H1 (cell line): Measurements from ENCODE around the gene COL26A1. TPM values are rescaled to one million over a fixed set of nuclear protein-coding genes. Genes with fewer than 3 reads are reported as not detected.

ENCODE experiments used
- CTCF ChIA-PET: fragments of 300-600 bp; sonication (Branson Sonifier 250); formaldehyde crosslinking; loops from one replicate; lab custom pipeline; 2021; ENCODE audit not compliant: partially characterized antibody; lab: Charles Lee
- POLR2A ChIA-PET: fragments of 300-600 bp; sonication (Branson Sonifier 250); formaldehyde crosslinking; loops from one replicate; lab custom pipeline; 2021; ENCODE audit warnings: inconsistent platforms; ENCODE audit not compliant: partially characterized antibody; lab: Charles Lee
- DNase-seq, 2 experiments: peaks; one replicate each; pipeline versions ENCODE4 v3.0.0 to v3.0.0-alpha.2; 2010 to 2022; ENCODE audit warnings: low spot score in 2 of 2, low read depth in 1 of 2, mixed read lengths in 1 of 2
- FAIRE-seq: peaks from 2 replicates; lab custom pipeline; 2011; peaks lifted over from hg19 to GRCh38; lab: Jason Lieb, UNC
- H2AFZ ChIP-seq: 2 replicates; pipeline ENCODE4 v1.8.1; 2012; ENCODE audit warnings: low read length, inconsistent platforms
- H2AK5ac ChIP-seq: 2 replicates; pipeline ENCODE4 v1.6.1; 2013; ENCODE audit warnings: low read depth, low read length
- H2BK120ac ChIP-seq: replicated peaks from 2 replicates; pipeline ENCODE3; 2013; ENCODE audit warnings: low read depth, low read length, inconsistent platforms
- H2BK12ac ChIP-seq: 2 replicates; pipeline ENCODE4 v1.6.1; 2013; ENCODE audit warnings: low read depth, low read length
- H2BK15ac ChIP-seq: 2 replicates; pipeline ENCODE4 v1.6.1; 2013; ENCODE audit warnings: low read length
- H2BK20ac ChIP-seq: 2 replicates; pipeline ENCODE4 v1.6.1; 2013; ENCODE audit warnings: low read length
- H2BK5ac ChIP-seq: 2 replicates; pipeline ENCODE4 v1.6.1; 2013; ENCODE audit warnings: low read depth, low read length
- H3K14ac ChIP-seq: 2 replicates; pipeline ENCODE4 v1.6.1; 2013; ENCODE audit warnings: inconsistent platforms; ENCODE audit not compliant: insufficient read length
- H3K18ac ChIP-seq: 2 replicates; pipeline ENCODE4 v1.6.1; 2013; ENCODE audit warnings: low read length; ENCODE audit errors: extremely low read depth
- H3K23ac ChIP-seq: 2 replicates; pipeline ENCODE4 v1.6.1; 2013; ENCODE audit warnings: inconsistent platforms; ENCODE audit not compliant: insufficient read length
- H3K23me2 ChIP-seq: 2 replicates; pipeline ENCODE4 v1.6.1; 2013; ENCODE audit warnings: low read depth, low read length
- H3K27ac ChIP-seq: 2 replicates; pipeline ENCODE4 v1.6.1; 2011; ENCODE audit warnings: low read depth, low read length, inconsistent platforms
- H3K27me3 ChIP-seq, 4 experiments: replicated peaks in 1 of 4; 1 replicate in 1 of 4; 2 replicates in 3 of 4; pipeline versions ENCODE4 v1.6.1 to v1.8.1; 2011 to 2013; ENCODE audit warnings: low read length in 3 of 4, mild to moderate bottlenecking in 3 of 4, inconsistent platforms in 2 of 4, mixed read lengths in 2 of 4, moderate library complexity in 1 of 4; ENCODE audit not compliant: control insufficient read depth in 3 of 4, insufficient read depth in 3 of 4; ENCODE audit errors: extremely low read depth in 1 of 4
- H3K36me3 ChIP-seq, 4 experiments: 2 replicates each; pipeline versions ENCODE4 v1.6.1 to v1.8.1; 2011 to 2013; ENCODE audit warnings: mild to moderate bottlenecking in 4 of 4, low read length in 3 of 4, moderate library complexity in 2 of 4, control low read depth in 1 of 4, inconsistent platforms in 1 of 4; ENCODE audit not compliant: insufficient read depth in 4 of 4, control insufficient read depth in 2 of 4
- H3K4ac ChIP-seq: replicated peaks from 2 replicates; pipeline ENCODE3; 2013; ENCODE audit warnings: low read length, low read depth, mixed read lengths, inconsistent platforms; ENCODE audit not compliant: insufficient read length
- H3K4me1 ChIP-seq, 4 experiments: replicated peaks in 1 of 4; 1 replicate in 1 of 4; 2 replicates in 3 of 4; pipeline versions ENCODE4 v1.6.1 to v1.8.1; 2011 to 2013; ENCODE audit warnings: low read length in 3 of 4, inconsistent platforms in 2 of 4, mixed read lengths in 1 of 4; ENCODE audit not compliant: insufficient read depth in 4 of 4, control insufficient read depth in 3 of 4
- H3K4me2 ChIP-seq, 2 experiments: 2 replicates each; pipeline versions ENCODE4 v1.6.1 to v1.8.1; 2011 to 2013; ENCODE audit warnings: low read depth in 2 of 2, low read length in 2 of 2, control low read depth in 1 of 2, inconsistent platforms in 1 of 2, mild to moderate bottlenecking in 1 of 2; ENCODE audit not compliant: insufficient read depth in 1 of 2
- H3K4me3 ChIP-seq, 4 experiments: fragments of 200-600, 300-600 bp in 1 of 4; sonication (generic), shearing (Covaris generic), sonication (Bioruptor Twin) in 1 of 4; 2 replicates each; pipeline versions ENCODE4 v1.5.1 to v1.8.1; 2011 to 2016; ENCODE audit warnings: low read length in 4 of 4, low read depth in 3 of 4, control low read depth in 2 of 4, inconsistent platforms in 2 of 4, mild to moderate bottlenecking in 2 of 4, mixed read lengths in 1 of 4, moderate library complexity in 1 of 4; ENCODE audit not compliant: insufficient read depth in 2 of 4; ENCODE audit errors: extremely low read depth in 1 of 4
- H3K56ac ChIP-seq: replicated peaks from 2 replicates; pipeline ENCODE3; 2013; ENCODE audit warnings: low read depth, mild to moderate bottlenecking, mixed read lengths, low read length, inconsistent platforms; ENCODE audit not compliant: insufficient read length
- H3K79me1 ChIP-seq: 2 replicates; pipeline ENCODE4 v1.6.1; 2013; ENCODE audit warnings: low read depth, low read length, control low read depth
- H3K79me2 ChIP-seq, 2 experiments: 2 replicates each; pipeline versions ENCODE4 v1.6.1 to v1.8.1; 2012 to 2013; ENCODE audit warnings: low read length in 2 of 2, mild to moderate bottlenecking in 2 of 2, inconsistent platforms in 1 of 2; ENCODE audit not compliant: insufficient read depth in 2 of 2, control insufficient read depth in 1 of 2
- H3K9ac ChIP-seq, 4 experiments: replicated peaks in 1 of 4; 1 replicate in 1 of 4; 2 replicates in 3 of 4; pipeline versions ENCODE4 v1.6.1 to v1.8.1; 2011 to 2013; ENCODE audit warnings: low read depth in 3 of 4, low read length in 3 of 4, control low read depth in 2 of 4, mild to moderate bottlenecking in 2 of 4, moderate library complexity in 2 of 4, inconsistent platforms in 1 of 4; ENCODE audit errors: extremely low read depth in 1 of 4
- H3K9me3 ChIP-seq, 2 experiments: 2 replicates each; pipeline versions ENCODE4 v1.6.1 to v1.8.1; 2012 to 2013; ENCODE audit warnings: mild to moderate bottlenecking in 2 of 2, moderate library complexity in 2 of 2, control low read depth in 1 of 2, inconsistent platforms in 1 of 2, low read depth in 1 of 2, low read length in 1 of 2, mixed read lengths in 1 of 2; ENCODE audit not compliant: insufficient read depth in 2 of 2
- H4K20me1 ChIP-seq, 2 experiments: replicated peaks in 1 of 2; 2 replicates each; pipeline versions ENCODE3 to v1.8.1; 2011 to 2013; ENCODE audit warnings: inconsistent platforms in 2 of 2, low read length in 2 of 2, mild to moderate bottlenecking in 1 of 2; ENCODE audit not compliant: insufficient read depth in 2 of 2, control insufficient read depth in 1 of 2
- H4K5ac ChIP-seq: 2 replicates; pipeline ENCODE4 v1.6.1; 2013; ENCODE audit warnings: low read length, low read depth, mixed read lengths, inconsistent platforms; ENCODE audit not compliant: insufficient read length
- H4K8ac ChIP-seq: 2 replicates; pipeline ENCODE4 v1.8.0; 2013; ENCODE audit warnings: mild to moderate bottlenecking, moderate library complexity, low read length, inconsistent platforms; ENCODE audit not compliant: insufficient read depth; ENCODE audit errors: extremely low read depth
- H4K91ac ChIP-seq: replicated peaks from 2 replicates; pipeline ENCODE3; 2013; ENCODE audit warnings: low read length, mixed read lengths, inconsistent platforms; ENCODE audit not compliant: insufficient read length
- CBX8 ChIP-seq: fragments of 300-800, 300-1000 bp; sonication (generic); IDR thresholded peaks from 2 replicates; pipeline ENCODE4 v1.7.1; 2016; ENCODE audit warnings: low read depth, low read length, borderline replicate concordance
- CREB1 ChIP-seq: IDR thresholded peaks from 2 replicates; pipeline ENCODE4 v1.6.1; 2012; ENCODE audit warnings: inconsistent platforms
- EP300 ChIP-seq, 2 experiments: IDR thresholded peaks; 1 replicate in 1 of 2; 2 replicates in 1 of 2; pipeline ENCODE4 v1.6.1; 2011 to 2012; ENCODE audit warnings: low read depth in 2 of 2, low read length in 2 of 2, mild to moderate bottlenecking in 2 of 2, borderline replicate concordance in 1 of 2, inconsistent platforms in 1 of 2, moderate library complexity in 1 of 2
- FOSL1 ChIP-seq: IDR thresholded peaks from 2 replicates; pipeline ENCODE4 v1.6.1; 2011; ENCODE audit warnings: mild to moderate bottlenecking, low read depth, low read length, moderate library complexity; ENCODE audit not compliant: insufficient read depth
- KDM4A ChIP-seq: IDR thresholded peaks from one replicate; pipeline ENCODE4 v1.7.1; 2012; ENCODE audit warnings: low read depth, mild to moderate bottlenecking, moderate library complexity, low read length, inconsistent platforms; ENCODE audit not compliant: severe bottlenecking
- POU5F1 ChIP-seq: IDR thresholded peaks from 2 replicates; pipeline ENCODE4 v1.6.1; 2011; ENCODE audit warnings: low read depth, mild to moderate bottlenecking, low read length, moderate library complexity
- RAD21 ChIP-seq, 2 experiments: IDR thresholded peaks in 1 of 2; conservative IDR thresholded peaks in 1 of 2; 2 replicates each; pipeline ENCODE4 v1.6.1; 2011; ENCODE audit warnings: low read depth in 2 of 2, low read length in 2 of 2, improper control_type of control experiment in 1 of 2, inconsistent platforms in 1 of 2, mild to moderate bottlenecking in 1 of 2, moderate library complexity in 1 of 2
- RBBP5 ChIP-seq: IDR thresholded peaks from 2 replicates; pipeline ENCODE4 v1.7.1; 2012; ENCODE audit warnings: low read depth, mild to moderate bottlenecking, inconsistent platforms, low read length, moderate library complexity, borderline replicate concordance
- SIX5 ChIP-seq: IDR thresholded peaks from 2 replicates; pipeline ENCODE4 v1.6.1; 2011; ENCODE audit warnings: mild to moderate bottlenecking, low read depth, low read length
- SP1 ChIP-seq: IDR thresholded peaks from 2 replicates; pipeline ENCODE4 v1.6.1; 2011; ENCODE audit warnings: low read depth, low read length
- SRF ChIP-seq: IDR thresholded peaks from 2 replicates; pipeline ENCODE4 v1.6.1; 2011; ENCODE audit warnings: mild to moderate bottlenecking, low read depth, low read length, moderate library complexity
- SUZ12 ChIP-seq: fragments of 200-600 bp; sonication (generic); IDR thresholded peaks from 2 replicates; pipeline ENCODE4 v1.6.1; 2012; ENCODE audit warnings: mild to moderate bottlenecking, inconsistent platforms, low read length, moderate library complexity, mixed read lengths
- TAF7 ChIP-seq: optimal IDR thresholded peaks from 2 replicates; pipeline ENCODE3; 2011; ENCODE audit warnings: low read depth, mild to moderate bottlenecking, inconsistent platforms, low read length, moderate library complexity, borderline replicate concordance
- ZNF274 ChIP-seq: IDR thresholded peaks from 2 replicates; pipeline ENCODE4 v1.7.0; 2012; ENCODE audit warnings: low read length, borderline replicate concordance; ENCODE audit errors: extremely low read depth
- WGBS, 2 experiments: shearing (Covaris generic) in 1 of 2; methylation state at CpG; one replicate each; pipeline versions ENCODE4 v1.1.6 to v1.1.7; 2013 to 2015; ENCODE audit warnings: low lambda C conversion rate in 2 of 2, mixed read lengths in 2 of 2, inconsistent platforms in 1 of 2, low coverage in 1 of 2, missing lambda C conversion rate in 1 of 2; ENCODE audit not compliant: insufficient replicate concordance in 2 of 2, insufficient coverage in 1 of 2, insufficient read length in 1 of 2; ENCODE audit errors: extremely low coverage in 1 of 2, missing lambda C conversion rate in 1 of 2; 5-methylcytosine and 5-hydroxymethylcytosine counted together
- polyA plus RNA-seq, 7 experiments: library from polyadenylated mRNA; depleted of rRNA in 3 of 7; stranded (reverse) in 5 of 7; unstranded in 2 of 7; fragments of >200 nt in 5 of 7; fragments of 200-250 nt in 2 of 7; gene quantifications; 1 replicate in 5 of 7; 2 replicates in 1 of 7; 4 replicates in 1 of 7; pipeline versions ENCODE4 v1.2.1 to v1.2.3, GENCODE V29; 2011 to 2013; ENCODE audit warnings: missing spikeins in 2 of 7, mixed read lengths in 2 of 7
- total RNA-seq: library from RNA; stranded (reverse); fragmentation: NEBNext Ultra II Directional; extraction: Animal tissue kit (Norgen Biotek cat#: 25700); gene quantifications from 2 replicates; pipeline ENCODE4 v1.2.1, GENCODE V29; 2021

Gene COL26A1
- total and polyA plus RNA-seq, 2 of the 8 experiments (the other 6 are each of a cell fraction or from before 2014, with no cell fraction given), result 51.1 to 68.8 TPM

DNA sequence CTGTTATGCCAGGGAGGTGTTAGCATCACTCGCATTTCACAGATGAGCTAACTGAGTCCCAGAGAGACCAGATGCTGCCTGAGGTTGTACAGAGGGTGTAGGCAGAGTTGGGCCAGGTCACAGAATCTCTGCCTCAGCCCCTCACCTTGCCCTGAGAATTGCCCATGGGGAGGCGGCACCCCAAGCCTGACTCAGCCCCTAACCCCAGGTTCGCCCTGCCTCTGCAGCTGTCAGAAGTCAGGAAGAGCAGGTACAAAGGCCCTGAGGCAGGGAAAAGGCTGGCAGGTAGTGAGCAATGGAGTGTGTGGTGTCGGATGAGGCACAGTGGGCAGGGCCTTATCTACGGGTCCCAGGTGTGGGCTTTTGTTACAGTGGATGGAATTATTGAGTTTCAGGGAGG is 187.1 kb downstream of the COL26A1 start:
- DNase-seq, result no peak
- Histone ChIP-seq H2BK120ac (no peak overlapping the region), H2AK5ac (no peak overlapping the region), H3K23me2 (no peaks in the 10 kb centered on the region), H2BK5ac (no peak overlapping the region), H3K27ac (no peak overlapping the region), H3K9me3 (no peaks in the 10 kb centered on the region), H4K5ac (no peak overlapping the region), H3K79me2 (no peaks in the 10 kb centered on the region), H3K4ac (no peak overlapping the region), H3K27me3 (no peaks in the 10 kb centered on the region), H3K4me3 (no peak overlapping the region), H3K79me1 (no peaks in the 10 kb centered on the region), H2AFZ (no peak overlapping the region), H4K20me1 (peaks cover 0 to 6% of the 10 kb centered on the region in 2 experiments), H3K18ac (no peak overlapping the region), H3K36me3 (peaks cover 0 to 12% (median 2%) of the 10 kb centered on the region in 4 experiments; a peak in 5 of 8 replicates), H2BK12ac (no peak overlapping the region), H2BK15ac (no peak overlapping the region), H4K8ac (no peak overlapping the region), H3K56ac (no peak overlapping the region), H3K14ac (no peak overlapping the region), H3K23ac (no peak overlapping the region), H4K91ac (no peak overlapping the region), H3K9ac (no peak overlapping the region), H3K4me2 (no peak overlapping the region), H2BK20ac (no peak overlapping the region), H3K4me1 (no peaks in the 10 kb centered on the region)
- 85% methylated on average over 5 of the region's 5 CpGs; no CpG with 5 or more reads in 1 of the 2 experiments for WGBS, 2 experiments
- POLR2A ChIA-PET, result interaction anchor here (1.2 kb wide), 1 partner anchor 12 kb away, joined by 4 read pairs; no protein-coding TSS in a partner anchor
- no peak for FAIRE-seq
- CTCF ChIA-PET, result interaction anchor here (0.8 to 2.9 kb wide), 5 partner anchors 7 to 75 kb away, joined by 3 to 17 read pairs (median 5); no protein-coding TSS in a partner anchor
- no peak for TF ChIP-seq CBX8
- no peak for TF ChIP-seq SUZ12
- no peak for TF ChIP-seq EP300 (IDR thresholded peaks at IDR 0.05; ENCODE audit: borderline replicate concordance in 1 of 2, low read depth in 2 of 2, low read length in 2 of 2)
- no peak for TF ChIP-seq SP1
- TF ChIP-seq KDM4A, result no peak
- TF ChIP-seq ZNF274, result no peak
- no peak for TF ChIP-seq TAF7
- no peak for TF ChIP-seq FOSL1
- no peak for TF ChIP-seq SRF
- no peak for TF ChIP-seq CREB1
- no peak for TF ChIP-seq SIX5
- no peak for TF ChIP-seq RAD21 (IDR thresholded peaks at IDR 0.05 in 1 of 2, conservative IDR thresholded peaks at IDR 0.05 in 1 of 2; ENCODE audit: low read depth in 2 of 2, low read length in 2 of 2)
- TF ChIP-seq POU5F1, result no peak
- no peak for TF ChIP-seq RBBP5
